DMS53 (cell line): Measurements from ENCODE around the gene ARHGEF12.

Experiments used
- DNase-seq: peaks from one replicate; lab custom pipeline; 2025; lab: John Stamatoyannopoulos, UW

The ARHGEF12 gene

DNA sequence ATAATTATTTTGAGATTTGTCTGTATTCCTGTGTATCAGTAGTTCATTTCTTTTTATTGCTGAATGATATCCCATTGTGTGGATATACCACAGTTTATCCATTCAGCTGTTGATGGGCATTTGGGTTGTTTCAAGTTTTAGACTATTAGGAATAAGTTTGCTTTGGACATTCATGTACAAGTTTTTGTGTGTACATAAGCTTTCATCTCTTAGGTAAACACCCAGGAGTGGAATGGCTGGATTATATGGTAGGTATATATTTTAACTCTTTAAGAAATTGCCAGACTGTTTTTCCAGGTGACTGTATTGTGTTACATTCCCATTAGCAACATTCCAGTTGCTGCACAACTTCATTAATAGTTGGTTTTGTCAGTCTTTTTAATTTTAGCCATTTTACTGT lies 52.0 kb downstream of the ARHGEF12 start:
- peak; percentile 13 for DNase-seq

DNA sequence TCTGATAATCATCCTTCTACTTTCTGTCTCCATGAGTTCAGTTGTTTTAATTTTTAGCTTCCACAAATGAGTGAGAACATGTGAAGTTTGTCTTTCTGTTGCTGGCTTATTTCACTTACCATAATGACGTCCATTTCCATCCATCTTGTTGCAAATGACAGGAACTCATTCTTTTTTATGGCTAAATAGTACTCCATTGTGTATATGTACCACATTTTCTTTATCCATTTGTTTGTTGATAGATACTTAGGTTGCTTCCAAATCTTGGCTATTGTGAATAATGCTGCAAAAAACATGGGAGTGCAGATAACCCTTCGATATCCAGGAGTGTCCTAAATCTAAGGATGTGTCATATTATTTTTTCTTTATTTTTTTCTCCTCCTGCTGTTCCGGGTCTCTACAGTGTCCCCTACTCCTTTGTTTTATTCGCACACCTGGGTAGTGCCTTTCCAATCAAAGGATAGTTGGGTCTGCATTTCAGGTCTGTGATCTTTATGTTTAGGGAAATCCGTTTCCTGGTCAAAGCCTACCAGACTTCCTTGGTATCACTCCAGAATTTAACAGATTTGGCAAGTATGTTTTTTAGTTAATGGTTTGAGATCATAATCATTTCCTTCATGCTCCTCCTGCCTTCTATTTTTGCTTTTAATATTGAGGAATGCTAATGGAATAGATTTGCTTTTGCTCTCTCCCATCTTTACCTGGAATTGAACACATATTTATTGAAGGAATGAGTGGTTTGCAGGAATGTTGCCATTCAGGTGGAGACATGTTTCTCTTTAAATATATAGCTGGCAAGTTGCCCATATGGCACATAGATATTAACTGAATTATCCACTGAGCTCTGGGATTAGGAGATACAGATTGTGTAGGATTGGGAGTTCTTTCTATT lies 53.7 kb downstream of the ARHGEF12 start:
- DNase-seq, result peak; percentile 23

DNA sequence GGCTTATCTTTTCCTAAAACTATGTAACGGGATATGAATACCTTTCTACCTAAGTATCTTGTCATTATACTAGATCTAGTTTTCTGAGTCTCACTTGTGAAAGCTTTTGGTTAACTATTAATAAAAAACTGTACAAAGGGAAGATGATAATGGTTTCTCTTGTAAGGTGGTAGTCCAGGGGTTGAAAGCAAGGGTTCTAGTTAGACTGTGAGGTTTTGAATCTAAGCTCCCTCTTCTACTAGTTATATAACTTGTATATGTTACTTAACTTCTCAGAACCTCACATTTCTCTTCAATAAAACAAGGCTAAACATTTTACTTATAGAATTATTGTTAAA lies 54.3 kb downstream of the ARHGEF12 start:
- no peak for DNase-seq

DNA sequence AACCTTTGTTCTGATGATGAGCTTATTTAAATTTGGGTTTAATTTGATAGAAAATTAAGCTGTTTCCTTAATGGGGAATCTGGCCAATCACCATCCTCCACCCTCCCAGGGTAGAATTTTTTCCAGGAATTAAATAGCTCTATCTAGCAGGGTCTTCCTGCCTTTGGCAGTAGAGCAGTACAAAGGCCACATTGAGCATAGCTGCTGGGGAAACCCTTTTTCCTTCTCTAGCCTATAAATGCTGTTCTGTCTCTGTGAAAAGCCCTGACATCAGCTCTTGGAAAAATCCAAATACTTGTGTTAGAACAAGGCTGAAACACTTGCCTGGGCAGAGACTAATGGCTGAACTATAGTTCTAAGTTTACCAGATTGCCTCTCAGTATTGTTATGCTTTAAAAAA lies 55.1 kb downstream of the ARHGEF12 start:
- DNase-seq, result no peak

DNA sequence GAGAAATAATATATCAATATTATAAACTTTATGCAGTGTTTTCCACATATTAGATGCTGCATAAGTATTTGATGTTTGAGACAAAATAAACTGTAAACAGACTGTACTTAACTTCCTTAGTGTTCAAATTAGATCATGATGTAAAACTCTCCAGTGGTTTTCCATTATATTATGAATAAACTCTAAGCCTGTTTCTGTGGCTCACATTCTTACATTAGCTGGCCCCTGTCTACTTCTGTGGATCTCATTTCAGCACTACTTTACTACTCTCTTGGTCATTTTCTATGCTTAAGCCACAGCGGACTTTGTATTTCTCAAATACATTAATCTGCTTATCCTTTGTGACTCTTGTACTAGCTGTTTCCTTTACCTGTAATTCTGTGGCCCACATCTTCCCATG lies 55.6 kb downstream of the ARHGEF12 start:
- no peak for DNase-seq

DNA sequence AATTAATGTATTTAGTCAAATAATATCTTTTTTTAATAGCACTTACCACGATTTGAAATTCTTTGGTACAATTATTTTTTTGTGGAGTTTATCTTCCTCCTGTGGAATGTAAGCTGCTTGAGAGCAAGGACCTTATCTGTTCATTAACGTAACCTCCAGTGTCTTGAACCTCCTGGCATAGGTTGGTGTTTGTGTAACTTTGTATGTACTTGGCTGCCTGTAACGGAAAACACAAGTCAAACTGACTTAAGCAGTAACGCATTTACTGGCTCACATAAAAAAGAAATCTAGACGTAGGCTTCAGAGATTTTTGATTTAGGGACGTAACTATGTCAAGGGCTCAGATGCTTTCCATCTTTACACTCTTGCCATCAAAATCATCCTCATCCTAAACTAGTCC lies 56.1 kb downstream of the ARHGEF12 start:
- no peak for DNase-seq

DNA sequence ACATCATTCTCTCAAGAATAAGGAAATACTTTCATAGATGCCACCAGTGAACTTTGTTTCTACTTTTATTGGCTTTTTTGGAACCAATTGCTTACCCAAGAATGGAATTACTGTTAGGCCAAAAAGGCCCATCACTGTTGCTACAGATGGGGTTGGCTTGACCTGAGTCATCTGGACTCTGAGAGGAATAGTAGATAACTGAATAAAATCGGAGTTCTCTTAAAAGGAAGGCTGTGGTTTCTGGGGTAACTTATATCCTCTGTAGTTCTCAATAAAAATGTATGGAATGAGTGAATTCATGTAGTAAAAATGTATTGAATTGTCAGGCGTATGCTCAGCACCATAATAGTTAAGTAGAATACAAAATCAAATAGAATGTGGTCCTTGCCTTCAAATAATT lies 56.6 kb downstream of the ARHGEF12 start:
- no peak for DNase-seq

DNA sequence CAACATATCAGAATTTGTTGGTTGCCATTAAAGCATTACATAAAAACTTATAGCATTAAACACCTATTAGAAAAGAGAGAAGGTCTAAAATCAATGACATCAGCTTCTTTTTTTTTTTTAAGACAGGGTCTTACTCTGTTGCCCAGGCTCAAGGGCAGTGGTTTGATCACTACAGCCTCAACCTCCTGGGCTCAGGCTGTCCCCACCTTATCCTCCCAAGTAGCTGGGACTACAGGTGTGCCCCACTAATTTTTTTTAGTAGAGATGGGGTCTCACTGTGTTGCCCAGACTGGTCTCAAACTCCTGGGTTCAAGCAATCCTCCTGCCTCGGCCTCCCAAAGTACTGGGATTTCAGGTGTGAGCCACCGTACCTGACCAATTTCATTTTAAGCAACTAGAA lies 57.9 kb downstream of the ARHGEF12 start:
- no peak for DNase-seq

DNA sequence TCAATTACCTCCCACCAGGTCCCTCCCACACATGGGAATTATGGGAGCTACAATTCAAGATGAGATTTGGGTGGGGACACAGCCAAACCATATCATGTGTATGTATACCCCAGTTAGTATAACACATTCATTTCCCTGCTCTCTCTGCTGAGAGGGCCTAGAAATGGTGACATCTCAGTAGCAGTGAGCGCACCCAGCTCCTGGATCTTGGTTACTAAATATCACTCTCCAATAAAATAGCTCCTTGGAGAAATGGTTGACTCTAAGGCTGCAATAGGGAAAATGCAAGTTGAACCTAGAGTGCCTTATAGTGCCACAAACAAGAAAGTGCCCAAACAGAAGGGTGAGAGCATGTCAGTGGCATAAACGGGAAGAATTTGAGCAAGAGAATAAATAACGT lies 59.6 kb downstream of the ARHGEF12 start:
- no peak for DNase-seq

DNA sequence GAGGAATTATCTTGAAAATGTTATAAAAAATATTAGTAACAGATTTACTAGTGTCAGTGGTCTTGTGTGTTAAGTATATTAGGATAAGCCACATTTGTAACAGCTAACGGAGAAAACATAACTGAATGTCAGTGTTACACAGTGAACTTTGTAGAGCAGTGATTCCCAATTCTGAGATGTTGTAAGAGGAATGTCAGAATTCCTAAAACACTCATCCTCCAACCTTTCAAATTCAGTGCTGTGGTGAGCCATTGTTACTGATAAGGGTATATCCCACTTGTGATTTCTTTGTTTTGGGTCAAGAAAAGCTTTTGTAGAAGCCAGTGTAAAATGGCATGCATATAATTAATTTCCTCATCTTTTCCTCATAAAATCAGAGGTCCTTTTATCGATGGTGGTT lies 61.9 kb downstream of the ARHGEF12 start:
- DNase-seq, result no peak

DNA sequence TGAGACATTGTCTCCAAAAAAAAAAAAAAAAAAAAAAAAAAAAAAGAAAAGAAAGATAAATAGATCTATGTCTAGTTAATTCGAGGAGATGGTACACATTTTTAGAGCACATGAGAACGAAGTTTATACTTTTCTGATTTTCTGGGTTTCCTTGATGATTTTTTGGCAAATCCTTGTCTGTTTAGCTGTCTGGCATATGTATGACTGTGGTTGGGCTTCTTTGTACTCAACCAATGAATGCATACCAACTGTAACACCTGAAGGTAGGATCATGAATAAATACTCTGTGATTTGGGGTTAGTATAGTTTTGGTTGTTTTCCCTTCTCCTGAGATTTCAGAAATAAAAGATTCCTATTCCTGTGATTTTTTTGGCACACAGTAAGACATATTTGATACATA lies 63.1 kb downstream of the ARHGEF12 start:
- DNase-seq, result peak; percentile 7

DNA sequence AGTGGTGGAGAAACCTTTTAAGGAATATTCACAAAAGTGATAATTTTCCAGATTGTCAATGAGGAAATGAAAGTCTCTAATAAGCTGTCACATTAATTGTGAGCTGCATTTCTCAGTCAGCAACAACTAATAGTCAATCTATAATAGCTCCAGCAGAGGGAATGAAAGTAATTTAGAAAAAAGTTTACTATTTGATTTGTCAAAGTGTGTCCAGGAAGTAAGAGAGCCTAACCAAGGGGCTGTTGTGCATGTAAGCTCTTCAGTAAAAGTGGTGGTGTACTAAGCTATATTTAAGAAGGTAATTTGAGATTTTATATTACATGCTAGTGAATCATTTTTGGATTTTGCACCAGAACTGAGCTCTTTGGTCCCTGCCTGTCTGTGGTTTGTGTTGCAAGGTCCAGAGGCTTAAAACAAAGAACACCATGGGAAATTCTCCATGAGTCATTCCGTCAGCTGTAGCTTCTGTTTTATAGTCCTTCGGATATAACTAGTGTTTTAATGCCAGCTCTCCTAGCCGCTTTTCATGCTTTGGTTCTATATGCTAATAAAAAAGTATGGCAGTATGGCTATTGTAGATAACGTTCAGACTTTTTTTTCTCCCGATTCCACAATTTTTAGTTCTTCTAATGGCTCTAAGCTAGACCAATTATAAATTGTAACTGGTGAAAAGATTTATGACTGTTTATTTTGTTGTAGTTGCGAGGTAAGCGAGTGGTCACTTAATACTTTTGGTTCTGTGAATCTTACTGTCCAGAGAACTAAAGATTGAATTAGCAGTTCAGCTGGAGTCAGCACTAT lies 64.6 kb downstream of the ARHGEF12 start:
- DNase-seq, result peak; percentile 46

DNA sequence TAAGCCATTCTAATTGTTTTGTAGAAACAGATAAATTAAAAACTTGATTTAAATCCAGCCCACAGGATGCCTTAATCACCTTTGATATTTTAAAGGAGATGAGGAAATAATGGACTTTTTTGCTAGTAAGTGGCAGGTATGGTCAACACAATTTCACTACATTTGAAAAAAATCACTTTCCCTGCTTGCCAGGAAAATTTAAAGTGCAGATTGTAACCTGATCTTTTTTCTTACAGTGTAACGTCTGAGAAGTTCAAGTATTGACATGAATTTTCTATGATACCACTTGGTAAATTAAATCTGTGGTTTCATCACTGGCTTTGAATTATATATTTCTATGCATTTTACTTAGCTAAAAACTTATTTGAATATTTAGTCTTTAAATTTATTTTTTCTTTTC lies 65.3 kb downstream of the ARHGEF12 start:
- DNase-seq, result peak; percentile 5

DNA sequence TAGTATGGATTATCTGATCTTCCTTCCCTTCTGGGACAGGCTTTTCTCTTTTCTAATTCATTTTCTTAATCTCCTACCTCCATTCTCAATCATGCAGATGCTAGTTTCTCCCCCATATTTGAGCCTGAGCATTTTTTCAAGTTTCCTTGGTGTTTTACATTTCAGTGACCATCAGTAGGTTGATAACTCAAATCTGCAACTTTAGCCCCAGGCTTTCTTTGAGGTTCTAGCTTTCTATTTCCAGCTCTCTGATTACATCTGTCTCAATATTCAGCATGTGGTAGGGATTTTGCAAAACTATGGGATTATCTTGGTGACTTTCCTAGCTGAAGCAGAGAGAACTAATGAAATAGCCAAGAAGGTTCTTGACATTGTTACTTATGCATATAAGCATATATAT lies 67.8 kb downstream of the ARHGEF12 start:
- DNase-seq, result no peak

DNA sequence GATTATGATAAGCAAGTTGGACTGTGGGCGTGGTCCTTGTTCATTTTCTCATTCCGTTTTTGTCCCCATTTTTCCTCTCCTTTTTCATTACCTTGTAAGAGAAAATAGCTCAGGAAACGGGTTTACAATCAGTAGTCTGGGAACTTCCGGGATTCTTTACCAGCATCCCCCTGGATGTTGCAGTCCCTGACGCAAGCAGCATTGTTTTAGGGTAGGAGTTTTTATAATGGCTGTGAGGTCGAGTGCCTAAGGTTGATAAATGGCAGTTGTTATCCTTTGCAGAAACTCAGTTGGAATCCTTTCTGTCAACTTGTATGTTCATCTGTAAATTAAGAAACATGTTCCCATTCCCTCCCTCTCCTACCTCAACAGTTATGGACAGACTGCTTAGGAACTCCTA lies 68.3 kb downstream of the ARHGEF12 start:
- DNase-seq, result no peak

DNA sequence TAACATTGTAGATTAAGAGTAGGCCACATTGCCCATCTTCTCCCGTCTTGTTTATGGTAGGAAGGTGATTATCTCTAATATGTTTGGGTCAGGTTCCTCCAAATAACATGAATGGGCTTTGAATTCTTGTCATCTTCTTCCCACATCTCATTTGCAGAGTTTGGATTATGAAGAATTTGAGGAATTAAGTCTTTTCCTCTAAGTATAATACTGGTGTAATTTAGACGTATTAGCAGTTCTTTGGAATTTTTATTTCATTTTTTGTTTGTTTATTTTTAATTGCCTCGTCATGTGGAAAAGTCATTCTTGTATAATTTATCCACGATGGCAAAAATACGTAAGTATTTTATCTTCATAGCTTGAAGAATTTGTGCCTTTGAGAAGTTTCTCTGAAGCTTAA lies 73.4 kb downstream of the ARHGEF12 start:
- DNase-seq, result no peak

DNA sequence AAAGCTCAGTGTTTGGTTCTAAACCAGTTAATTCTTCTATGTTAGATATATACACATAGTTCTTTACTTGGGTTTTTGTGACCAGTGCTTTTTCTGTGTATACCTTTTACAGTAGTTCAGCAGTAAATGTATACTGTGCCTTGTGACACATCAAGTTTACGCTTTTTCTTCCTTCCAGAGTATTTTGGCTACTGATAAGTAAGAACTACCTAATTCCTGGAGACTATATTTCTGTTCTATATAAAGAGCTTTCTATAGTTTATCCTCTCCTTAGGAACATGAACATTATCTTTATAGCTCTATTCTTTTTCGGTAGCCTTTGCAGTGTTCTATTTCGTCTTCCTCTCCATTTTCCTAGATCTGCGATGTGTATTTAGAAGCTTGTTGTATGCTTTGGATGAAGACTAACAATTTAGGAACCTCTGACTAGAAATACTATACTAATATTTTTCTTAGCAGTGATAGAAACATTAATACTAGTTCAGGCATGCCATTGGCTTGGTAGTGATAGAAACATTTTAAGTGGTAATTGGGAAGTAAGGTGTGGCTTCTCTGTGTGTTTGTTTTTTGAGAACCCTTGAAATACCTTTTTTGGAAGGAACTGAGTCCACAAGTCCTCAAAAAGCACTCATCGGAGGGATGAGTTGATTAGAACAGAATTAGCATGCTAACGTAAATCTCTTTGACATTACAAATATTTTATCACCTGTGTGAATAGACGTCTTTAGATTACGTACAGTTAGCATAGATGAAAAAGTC lies 74.6 kb downstream of the ARHGEF12 start:
- DNase-seq, result no peak

DNA sequence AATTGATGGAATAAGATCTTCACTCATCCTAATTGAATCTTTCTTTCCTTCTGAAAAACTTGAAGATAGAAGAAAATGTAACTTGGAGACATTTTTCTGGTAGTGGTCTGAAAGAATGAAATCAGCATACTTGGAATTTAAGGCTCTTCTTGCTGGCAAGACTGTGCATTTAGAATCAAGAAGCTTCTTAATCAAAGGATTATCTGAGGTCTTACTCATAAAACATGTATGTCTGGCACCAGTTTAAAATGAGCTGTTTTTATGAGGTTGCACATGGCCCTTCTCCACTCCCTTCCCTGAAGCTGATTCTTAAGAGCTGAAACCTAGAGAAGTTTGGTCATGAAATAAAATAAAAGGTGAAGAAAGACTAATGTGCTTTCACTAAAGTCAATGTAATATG lies 77.3 kb downstream of the ARHGEF12 start:
- DNase-seq, result no peak

DNA sequence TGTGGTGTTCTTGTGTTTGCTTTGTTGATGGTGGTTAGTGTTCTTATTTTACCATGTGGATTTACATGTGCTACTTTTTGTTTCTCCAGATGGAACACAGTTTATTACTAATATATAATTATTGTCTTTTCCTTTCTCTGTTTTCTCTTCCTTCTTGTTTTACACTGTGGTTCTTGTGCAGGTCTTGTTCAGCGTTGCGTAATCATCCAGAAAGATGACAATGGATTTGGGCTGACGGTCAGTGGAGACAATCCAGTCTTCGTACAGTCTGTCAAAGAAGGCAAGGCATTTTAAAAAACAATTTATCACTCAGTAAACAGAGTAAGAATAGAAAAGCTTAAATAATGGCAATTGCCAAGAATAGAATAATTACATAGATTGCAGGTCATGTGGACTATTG lies 84.4 kb downstream of the ARHGEF12 start:
- no peak for DNase-seq

DNA sequence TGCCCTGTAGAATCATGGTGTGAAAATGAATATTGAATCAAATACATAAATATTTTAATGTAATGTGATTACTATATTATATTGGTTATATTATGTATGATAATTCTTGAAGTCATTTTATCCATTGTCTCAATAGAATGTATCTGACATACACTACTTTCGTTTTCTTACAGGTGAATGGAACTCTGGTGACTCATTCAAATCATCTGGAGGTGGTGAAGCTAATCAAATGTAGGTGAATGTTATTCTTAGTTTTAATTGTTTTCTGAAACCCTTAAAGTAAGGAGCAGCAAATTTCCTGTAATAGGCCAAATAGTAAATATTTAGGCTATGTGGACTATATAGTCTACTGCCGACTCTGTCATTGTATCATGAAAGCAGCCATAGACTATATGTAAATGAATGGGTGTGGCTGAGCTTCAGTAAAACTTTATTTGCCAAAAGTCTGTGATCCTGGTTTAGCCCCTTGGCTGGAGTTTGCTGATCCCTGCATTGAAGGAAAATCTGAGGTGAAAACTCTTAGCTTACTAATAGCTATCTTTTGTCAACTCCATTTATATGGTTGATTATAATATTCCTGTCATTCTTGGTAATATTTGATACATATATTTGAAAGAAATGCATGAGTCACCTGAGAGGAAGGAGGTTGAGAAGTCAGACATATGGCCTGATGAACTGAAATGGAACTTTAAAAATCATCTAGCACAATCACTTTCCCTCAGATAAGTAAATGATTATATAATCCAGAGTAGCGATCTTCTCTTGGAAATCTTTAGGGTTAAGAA lies 88.2 kb downstream of the ARHGEF12 start:
- DNase-seq, result no peak

DNA sequence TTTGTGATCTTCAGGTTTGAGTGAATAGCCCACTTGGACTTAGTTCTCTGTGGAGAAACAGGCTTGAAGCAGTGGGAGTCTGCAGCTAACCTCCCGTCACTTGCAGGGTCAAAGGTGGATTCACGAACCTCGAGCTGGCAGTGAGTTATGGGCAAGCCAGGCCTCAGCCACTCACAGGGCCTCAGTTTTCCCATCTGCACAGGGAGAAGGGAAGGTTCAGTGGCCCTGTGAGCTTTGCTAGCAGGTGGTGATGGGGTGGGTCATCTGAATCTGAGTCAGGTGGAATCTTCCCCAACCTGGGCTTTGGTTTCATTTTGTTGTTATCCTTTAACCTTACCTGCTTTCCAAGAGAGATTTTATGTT lies 88.7 kb downstream of the ARHGEF12 start:
- DNase-seq, result no peak

DNA sequence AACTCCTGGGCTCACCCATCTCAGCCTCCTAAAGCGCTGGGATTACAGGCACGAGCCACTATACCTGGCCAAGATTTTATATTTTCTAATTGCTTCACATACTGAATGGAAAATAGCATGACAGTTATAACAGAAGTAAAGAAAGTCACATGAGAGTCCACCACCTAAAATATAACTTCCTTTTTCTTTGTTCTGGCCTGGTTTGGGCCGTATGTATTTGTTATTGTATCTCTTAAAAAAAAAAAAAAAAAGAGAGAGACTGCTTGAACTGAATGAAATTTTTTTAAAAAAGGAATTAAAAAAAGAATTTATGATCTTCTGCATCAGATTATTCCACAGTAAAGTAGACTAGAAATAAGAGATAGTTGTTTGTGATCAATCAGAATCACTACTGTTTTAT lies 89.3 kb downstream of the ARHGEF12 start:
- no peak for DNase-seq
